Brain microvascular endothelial cell (primary cell): Measurements from ENCODE around the gene LHFPL2.

Experiments
- DNase-seq: peaks from one replicate; pipeline ENCODE4 v3.0.0-alpha.2; 2020
- H3K27ac ChIP-seq: fragments of 250-450 bp; sonication (Bioruptor Pico); 2 replicates; pipeline ENCODE4 v1.5.1; 2020; ENCODE audit warnings: mild to moderate bottlenecking, moderate library complexity
- H3K27me3 ChIP-seq: fragments of 250-450 bp; sonication (Bioruptor Pico); replicated peaks from 2 replicates; pipeline ENCODE4 v1.5.1; 2020; ENCODE audit warnings: mild to moderate bottlenecking
- H3K36me3 ChIP-seq: fragments of 250-450 bp; sonication (Bioruptor Pico); replicated peaks from 2 replicates; pipeline ENCODE4 v1.5.1; 2020; ENCODE audit warnings: mild to moderate bottlenecking
- H3K4me3 ChIP-seq: 2 replicates; pipeline ENCODE4 v1.5.1; 2011; ENCODE audit warnings: low read depth, mild to moderate bottlenecking, control low read depth, low read length, moderate library complexity
- CTCF ChIP-seq: IDR thresholded peaks from 2 replicates; pipeline ENCODE4 v1.5.1; 2011; ENCODE audit warnings: low read depth, mild to moderate bottlenecking, moderate library complexity, low read length, control low read depth, inconsistent platforms; ENCODE audit errors: missing control alignments
- in situ Hi-C: cut with HindIII; loops from 2 replicates; pipeline ENCODE4 v1.10.0; 2017; ENCODE audit warnings: low sequenced_read_pairs, low pct_ligation_motif_present

The LHFPL2 gene

DNA sequence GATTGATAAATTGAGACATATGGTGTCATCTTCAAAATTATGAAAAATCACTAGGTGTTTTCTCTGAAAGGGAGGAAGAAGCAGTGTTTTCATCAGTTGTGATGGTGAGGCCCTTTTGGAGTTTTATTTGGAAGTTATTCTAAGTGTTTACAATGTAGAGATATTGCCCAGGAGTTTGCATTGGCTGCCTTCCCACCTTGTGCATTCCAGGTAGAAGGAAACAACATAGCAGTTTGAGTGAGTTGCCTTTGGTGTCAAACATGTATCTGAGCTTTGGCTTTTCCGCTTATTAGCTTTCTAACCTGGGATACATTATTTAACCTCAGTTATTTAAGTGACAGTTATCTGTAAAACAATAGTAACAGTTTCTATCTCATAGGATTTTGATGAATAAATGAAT lies 165.6 kb downstream of the LHFPL2 start:
- TF ChIP-seq CTCF, result no peak
- H3K27ac ChIP-seq, result no peak overlapping the region
- in situ Hi-C loops, result no loop called here
- no peaks in the 10 kb centered on the region for H3K27me3 ChIP-seq
- H3K4me3 ChIP-seq, result no peak overlapping the region
- peaks cover 16% of the 10 kb centered on the region for H3K36me3 ChIP-seq
- no peak for DNase-seq

GRCh38 chr5:78476795-78477194 lies 171.8 kb downstream of the LHFPL2 start:
- no peaks in the 10 kb centered on the region for H3K36me3 ChIP-seq
- no peaks in the 10 kb centered on the region for H3K27me3 ChIP-seq
- DNase-seq, result no peak
- H3K27ac ChIP-seq, result no peak overlapping the region
- H3K4me3 ChIP-seq, result no peak overlapping the region
- in situ Hi-C loops, result no loop called here
- no peak for TF ChIP-seq CTCF

DNA sequence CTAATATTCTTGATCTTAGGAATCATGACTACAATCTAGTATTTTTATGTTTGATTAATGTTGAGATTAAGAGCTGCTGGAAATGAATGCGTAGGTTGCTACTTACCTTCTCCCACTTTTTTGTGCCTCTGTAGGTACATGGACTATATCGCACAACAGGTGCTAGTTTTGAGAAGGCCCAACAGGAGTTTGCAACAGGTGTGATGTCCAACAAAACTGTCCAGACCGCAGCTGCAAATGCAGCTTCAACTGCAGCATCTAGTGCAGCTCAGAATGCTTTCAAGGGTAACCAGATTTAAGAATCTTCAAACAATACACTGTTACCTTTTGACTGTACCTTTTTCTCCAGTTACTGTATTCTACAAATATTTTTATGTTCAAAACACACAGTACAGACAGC lies 173.2 kb downstream of the LHFPL2 start:
- in situ Hi-C loops, result no loop called here
- no peaks in the 10 kb centered on the region for H3K36me3 ChIP-seq
- no peak overlapping the region for H3K27ac ChIP-seq
- TF ChIP-seq CTCF, result no peak
- DNase-seq, result no peak
- H3K4me3 ChIP-seq, result no peak overlapping the region
- H3K27me3 ChIP-seq, result no peaks in the 10 kb centered on the region

GRCh38 chr5:78473751-78474150 lies 174.8 kb downstream of the LHFPL2 start:
- H3K27ac ChIP-seq, result no peak overlapping the region
- DNase-seq, result no peak
- H3K27me3 ChIP-seq, result no peaks in the 10 kb centered on the region
- H3K4me3 ChIP-seq, result no peak overlapping the region
- no peak for TF ChIP-seq CTCF
- H3K36me3 ChIP-seq, result no peaks in the 10 kb centered on the region
- in situ Hi-C loops, result no loop called here

- in situ Hi-C loops, result no loop called here
- Histone ChIP-seq H3K4me3 (no peak overlapping the region), H3K27me3 (no peaks in the 10 kb centered on the region), H3K36me3 (no peaks in the 10 kb centered on the region), H3K27ac (peak overlapping the region; percentile 24)
- TF ChIP-seq CTCF, result peak; percentile 9
- DNase-seq, result no peak
Measured at GRCh38 chr5:78472469-78473106, 176.0 kb downstream of the LHFPL2 start.

DNA sequence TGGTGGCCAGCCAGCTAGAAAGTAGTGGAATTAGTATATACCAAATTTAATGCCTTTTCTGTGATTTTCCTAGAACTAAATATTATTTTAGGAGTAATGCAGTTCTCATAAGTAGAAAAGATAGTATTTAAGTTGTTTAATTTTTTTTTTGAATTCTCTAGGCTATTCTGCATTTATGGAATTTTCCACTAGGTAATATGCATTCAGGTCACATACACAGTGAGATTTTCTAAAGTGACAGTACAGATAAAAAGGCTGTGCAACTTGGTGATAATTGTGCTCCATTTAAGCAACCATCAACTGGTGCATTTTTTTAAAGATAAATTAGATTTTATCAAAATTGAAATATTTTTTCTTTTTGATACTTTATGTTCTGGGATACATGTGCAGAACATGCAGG lies 176.7 kb downstream of the LHFPL2 start:
- Histone ChIP-seq H3K27me3 (no peaks in the 10 kb centered on the region), H3K4me3 (no peak overlapping the region), H3K36me3 (no peaks in the 10 kb centered on the region), H3K27ac (no peak overlapping the region)
- DNase-seq, result no peak
- no peak for TF ChIP-seq CTCF
- in situ Hi-C loops, result no loop called here
